H9 (cell line): Measurements from ENCODE around the gene GTF2H2. TPM values are rescaled to one million over a fixed set of nuclear protein-coding genes. Genes with fewer than 3 reads are reported as not detected.
A peak's percentile ranks its signal among the peaks of the same experiment; 100 is the strongest.
"Not testable (repeated sequence)": the region's sequence is repeated elsewhere in the genome, so short reads cannot be mapped to it uniquely, and the experiment has no call there.

Experiments used
- DNase-seq: peaks from one replicate; pipeline ENCODE4 v3.0.0-alpha.2; 2017
- H2AFZ ChIP-seq: one replicate; pipeline ENCODE4 v1.6.1; 2013; ENCODE audit warnings: mild to moderate bottlenecking, low read length, control low read depth, moderate library complexity
- H2AK5ac ChIP-seq: 2 replicates; pipeline ENCODE4 v1.6.1; 2013; ENCODE audit warnings: low read length, control low read depth, mixed read lengths; ENCODE audit not compliant: insufficient read length
- H2BK120ac ChIP-seq: one replicate; pipeline ENCODE4 v1.6.1; 2013; ENCODE audit warnings: low read depth, mild to moderate bottlenecking, low read length, control low read depth, inconsistent platforms; ENCODE audit not compliant: poor library complexity, severe bottlenecking
- H2BK12ac ChIP-seq: 2 replicates; pipeline ENCODE4 v1.6.1; 2013; ENCODE audit warnings: low read length, control low read depth, mixed read lengths, low read depth; ENCODE audit not compliant: insufficient read length
- H2BK15ac ChIP-seq: 2 replicates; pipeline ENCODE4 v1.6.1; 2013; ENCODE audit warnings: low read depth, low read length, control low read depth
- H2BK20ac ChIP-seq: one replicate; pipeline ENCODE4 v1.6.1; 2013; ENCODE audit warnings: low read depth, mild to moderate bottlenecking, low read length, control low read depth, inconsistent platforms; ENCODE audit not compliant: poor library complexity, severe bottlenecking
- H2BK5ac ChIP-seq: 2 replicates; pipeline ENCODE4 v1.6.1; 2013; ENCODE audit warnings: low read length, control low read depth, mixed read lengths; ENCODE audit not compliant: insufficient read length
- H3K14ac ChIP-seq: 2 replicates; pipeline ENCODE4 v1.6.1; 2013; ENCODE audit warnings: low read length, control low read depth; ENCODE audit not compliant: insufficient read depth
- H3K18ac ChIP-seq: 2 replicates; pipeline ENCODE4 v1.6.1; 2013; ENCODE audit warnings: low read depth, mild to moderate bottlenecking, mixed read lengths, low read length, control low read depth; ENCODE audit not compliant: insufficient read length
- H3K23ac ChIP-seq: 2 replicates; pipeline ENCODE4 v1.6.1; 2013; ENCODE audit warnings: low read length, control low read depth, mixed read lengths, low read depth; ENCODE audit not compliant: insufficient read length
- H3K23me2 ChIP-seq: 2 replicates; pipeline ENCODE4 v1.6.1; 2013; ENCODE audit warnings: low read depth, mild to moderate bottlenecking, mixed read lengths, low read length, control low read depth; ENCODE audit not compliant: insufficient read length, poor library complexity, severe bottlenecking
- H3K27ac ChIP-seq: 2 replicates; pipeline ENCODE4 v1.5.1; 2013; ENCODE audit warnings: low read length, control low read depth, mixed read lengths, low read depth; ENCODE audit not compliant: insufficient read length
- H3K27me3 ChIP-seq: 2 replicates; pipeline ENCODE4 v1.6.1; 2013; ENCODE audit warnings: low read length, control low read depth, inconsistent platforms; ENCODE audit not compliant: insufficient read depth
- H3K4ac ChIP-seq: 2 replicates; pipeline ENCODE4 v1.6.1; 2013; ENCODE audit warnings: low read depth, mild to moderate bottlenecking, control low read depth, inconsistent platforms, low read length, moderate library complexity
- H3K4me1 ChIP-seq: 2 replicates; pipeline ENCODE4 v1.6.1; 2013; ENCODE audit warnings: low read length, control low read depth, inconsistent platforms; ENCODE audit not compliant: insufficient read depth
- H3K4me2 ChIP-seq: 2 replicates; pipeline ENCODE4 v1.6.1; 2013; ENCODE audit warnings: low read length, control low read depth, mixed read lengths; ENCODE audit not compliant: insufficient read length, insufficient read depth
- H3K56ac ChIP-seq: 2 replicates; pipeline ENCODE4 v1.6.1; 2013; ENCODE audit warnings: low read depth, mild to moderate bottlenecking, mixed read lengths, low read length, control low read depth; ENCODE audit not compliant: insufficient read length
- H3K79me1 ChIP-seq: 2 replicates; pipeline ENCODE4 v1.6.1; 2013; ENCODE audit warnings: low read depth, mild to moderate bottlenecking, moderate library complexity, low read length, control low read depth, inconsistent platforms; ENCODE audit not compliant: insufficient read depth, poor library complexity, severe bottlenecking
- H3K79me2 ChIP-seq: 2 replicates; pipeline ENCODE4 v1.6.1; 2013; ENCODE audit warnings: low read length, control low read depth, inconsistent platforms; ENCODE audit not compliant: insufficient read depth
- H3K9ac ChIP-seq: 2 replicates; pipeline ENCODE4 v1.6.1; 2013; ENCODE audit warnings: low read length, control low read depth, mixed read lengths; ENCODE audit not compliant: insufficient read length; ENCODE audit errors: extremely low read depth
- H3K9me3 ChIP-seq: one replicate; pipeline ENCODE4 v1.6.1; 2013; ENCODE audit warnings: low read depth, low read length, inconsistent platforms; ENCODE audit not compliant: control insufficient read depth
- H3T11ph ChIP-seq: one replicate; pipeline ENCODE4 v1.6.1; 2013; ENCODE audit warnings: mild to moderate bottlenecking, low read length, control low read depth, inconsistent platforms
- H4K20me1 ChIP-seq: one replicate; pipeline ENCODE4 v1.6.1; 2013; ENCODE audit not compliant: control insufficient read depth, insufficient read length, insufficient read depth
- H4K5ac ChIP-seq: 2 replicates; pipeline ENCODE4 v1.6.1; 2013; ENCODE audit warnings: low read depth, mild to moderate bottlenecking, mixed read lengths, low read length, control low read depth; ENCODE audit not compliant: insufficient read length
- H4K8ac ChIP-seq: replicated peaks from 2 replicates; pipeline ENCODE4 v1.6.1; 2013; ENCODE audit warnings: low read length, control low read depth, mixed read lengths, low read depth; ENCODE audit not compliant: insufficient read length
- H4K91ac ChIP-seq: 2 replicates; pipeline ENCODE4 v1.6.1; 2013; ENCODE audit warnings: low read depth, mild to moderate bottlenecking, moderate library complexity, mixed read lengths, low read length, control low read depth; ENCODE audit not compliant: insufficient read length
- H3K27ac Mint-ChIP-seq, 3 experiments: 2 replicates in 2 of 3; 3 replicates in 1 of 3; pipeline ENCODE4 v1.8.0; 2020 to 2021; ENCODE audit warnings: mixed read lengths in 3 of 3, mild to moderate bottlenecking in 1 of 3, moderate library complexity in 1 of 3
- H3K27me3 Mint-ChIP-seq: 2 replicates; pipeline ENCODE4 v1.8.0; 2021; ENCODE audit warnings: low read depth, mild to moderate bottlenecking, moderate library complexity, mixed read lengths
- H3K36me3 Mint-ChIP-seq, 3 experiments: 2 replicates in 2 of 3; 3 replicates in 1 of 3; pipeline ENCODE4 v1.8.0; 2020 to 2021; ENCODE audit warnings: low read depth in 3 of 3, mixed read lengths in 3 of 3; ENCODE audit not compliant: insufficient read depth in 1 of 3
- H3K4me1 Mint-ChIP-seq, 2 experiments: 2 replicates each; pipeline ENCODE4 v1.8.0; 2020; ENCODE audit warnings: mixed read lengths in 2 of 2
- H3K4me3 Mint-ChIP-seq, 2 experiments: 2 replicates in 1 of 2; 3 replicates in 1 of 2; pipeline ENCODE4 v1.8.0; 2020 to 2021; ENCODE audit warnings: mild to moderate bottlenecking in 2 of 2, mixed read lengths in 2 of 2, moderate library complexity in 1 of 2
- H3K9me3 Mint-ChIP-seq, 2 experiments: 2 replicates in 1 of 2; 3 replicates in 1 of 2; pipeline ENCODE4 v1.8.0; 2020; ENCODE audit warnings: mild to moderate bottlenecking in 2 of 2, mixed read lengths in 2 of 2, moderate library complexity in 1 of 2
- WGBS: extraction: QIAGEN DNeasy Blood & Tissue Kit; methylation state at CpG from one replicate; pipeline ENCODE4 v1.1.7; 2013; ENCODE audit warnings: missing lambda C conversion rate, low lambda C conversion rate, mixed read lengths; ENCODE audit not compliant: insufficient read length; ENCODE audit errors: extremely low coverage; 5-methylcytosine and 5-hydroxymethylcytosine counted together
- total RNA-seq: library from RNA; stranded (reverse); gene quantifications from 2 replicates; pipeline ENCODE4 v1.2.1, GENCODE V29; 2021

The GTF2H2 gene
- total RNA-seq, 1 experiment from 2014 or later = 51.8 TPM

GRCh38 chr5:71097173-71097929, 29.9 kb upstream of the GTF2H2 start:
- not testable (repeated sequence) for H3K14ac ChIP-seq, H2BK5ac ChIP-seq, H4K5ac ChIP-seq, H3K79me2 ChIP-seq, H3K23me2 ChIP-seq, H2BK12ac ChIP-seq, H4K8ac ChIP-seq, H3K27me3 Mint-ChIP-seq, H2BK15ac ChIP-seq, H3K27ac Mint-ChIP-seq, H3K9me3 ChIP-seq, H3K23ac ChIP-seq, H2AK5ac ChIP-seq, H2BK120ac ChIP-seq, H3K4me1 ChIP-seq, H3K4me3 Mint-ChIP-seq, H4K20me1 ChIP-seq, H3K9ac ChIP-seq, H3K4me1 Mint-ChIP-seq, H4K91ac ChIP-seq, H3K56ac ChIP-seq, H2AFZ ChIP-seq, H3K4me2 ChIP-seq, H2BK20ac ChIP-seq, H3K79me1 ChIP-seq, H3T11ph ChIP-seq, H3K18ac ChIP-seq, H3K4ac ChIP-seq, H3K27me3 ChIP-seq
- DNase-seq = peak; percentile 19
- Mint-ChIP-seq H3K36me3 (peaks cover 5 to 15% (median 6%) of the 10 kb centered on the region in 3 experiments), H3K9me3 (peaks cover 8 to 11% of the 10 kb centered on the region in 2 experiments)
- no CpG with 5 or more reads among the region's 3 CpGs for WGBS
- H3K27ac ChIP-seq = peak overlapping the region; percentile 39

DNA sequence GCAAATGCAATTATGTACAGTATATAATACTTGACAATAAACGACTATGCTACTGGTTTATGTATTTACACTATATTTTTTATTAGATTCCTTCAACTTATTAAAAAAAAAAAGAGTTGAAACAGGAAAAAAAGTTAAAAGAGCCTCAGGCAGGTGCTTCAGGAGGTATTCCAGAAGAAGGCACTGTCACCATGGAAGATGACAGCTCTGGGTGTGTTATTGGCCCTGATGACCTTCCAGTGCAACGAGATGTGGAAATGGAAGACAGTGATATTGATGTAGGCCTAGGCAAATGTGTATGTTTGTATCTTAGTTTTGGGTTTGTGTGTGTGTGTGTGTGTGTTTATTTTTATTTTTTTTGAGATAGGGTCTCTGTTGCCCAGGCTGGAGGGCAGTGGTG, 22.3 kb upstream of the GTF2H2 start:
- H3K4me3 Mint-ChIP-seq, H3K18ac ChIP-seq, H3K27ac ChIP-seq, H4K8ac ChIP-seq, H4K5ac ChIP-seq, H3K27me3 ChIP-seq, H2BK120ac ChIP-seq, H3K27me3 Mint-ChIP-seq, H3K36me3 Mint-ChIP-seq, H3K4me2 ChIP-seq, H4K91ac ChIP-seq, H2AK5ac ChIP-seq, H3K4me1 Mint-ChIP-seq, H3K9me3 Mint-ChIP-seq, H3K56ac ChIP-seq, H4K20me1 ChIP-seq, H2AFZ ChIP-seq, H3K23me2 ChIP-seq, H3K4ac ChIP-seq, H3K14ac ChIP-seq, H2BK20ac ChIP-seq, H3K23ac ChIP-seq, DNase-seq, H2BK15ac ChIP-seq, H3K79me2 ChIP-seq, H3K9ac ChIP-seq, H3T11ph ChIP-seq, H3K9me3 ChIP-seq, H3K27ac Mint-ChIP-seq, H2BK12ac ChIP-seq, H3K4me1 ChIP-seq, H2BK5ac ChIP-seq, H3K79me1 ChIP-seq: not testable (repeated sequence)
- no CpG with 5 or more reads among the region's 2 CpGs for WGBS
